SK-N-DZ (cell line): ENCODE data around the gene ENTPD8. TPM values are rescaled to one million over a fixed set of nuclear protein-coding genes. Genes with fewer than 3 reads are reported as not detected.
A peak's percentile ranks its signal among the peaks of the same experiment; 100 is the strongest.

Experiments used
- DNase-seq: peaks from one replicate; pipeline ENCODE4 v3.0.0-alpha.2; 2015; ENCODE audit warnings: low spot score
- polyA plus RNA-seq, 2 experiments: library from polyadenylated mRNA; depleted of rRNA; stranded (reverse); fragments of >200 nt; gene quantifications; 2 replicates each; pipeline ENCODE4 v1.2.3, GENCODE V29; 2014

ENTPD8 gene
- 1.6 TPM in 1 of 2 replicates, not detected in the other for polyA plus RNA-seq (2014; cell fraction: cytosol; rRNA removed)
- 0.67 and 0.70 TPM in 2 replicates for polyA plus RNA-seq (2014; cell fraction: nucleus; rRNA removed)

GRCh38 chr9:137441289-137441934 is at the start of gene ENTPD8:
Gene ENTPD8 (minus strand): TSS chr9:137441357. CDS start chr9:137438285, 3,072 bp downstream.
- DNase-seq: peak; percentile 62

GRCh38 chr9:137490532-137491186 is 49.5 kb upstream of the ENTPD8 start:
- DNase-seq: no peak

- DNase-seq: no peak
Measured at GRCh38 chr9:137488906-137489305, 47.7 kb upstream of the ENTPD8 start.

GRCh38 chr9:137488327-137488653 is 47.1 kb upstream of the ENTPD8 start:
- peak; percentile 61 for DNase-seq

GRCh38 chr9:137487454-137488326 is 46.5 kb upstream of the ENTPD8 start:
- no peak for DNase-seq

- DNase-seq: no peak
Measured at GRCh38 chr9:137486545-137487453, 45.6 kb upstream of the ENTPD8 start.

- DNase-seq: no peak
Measured at GRCh38 chr9:137486141-137486490, 45.0 kb upstream of the ENTPD8 start.

- DNase-seq: no peak
Measured at GRCh38 chr9:137485343-137486140, 44.4 kb upstream of the ENTPD8 start.

- no peak for DNase-seq
Measured at GRCh38 chr9:137484551-137485315, 43.6 kb upstream of the ENTPD8 start.

GRCh38 chr9:137482094-137482781 is 41.1 kb upstream of the ENTPD8 start:
- no peak for DNase-seq

GRCh38 chr9:137480686-137481683 is 39.8 kb upstream of the ENTPD8 start:
- no peak for DNase-seq

GRCh38 chr9:137479892-137480685 is 38.9 kb upstream of the ENTPD8 start:
- no peak for DNase-seq

- DNase-seq: no peak
Measured at GRCh38 chr9:137478962-137479861, 38.1 kb upstream of the ENTPD8 start.

GRCh38 chr9:137478613-137478961 is 37.4 kb upstream of the ENTPD8 start:
- no peak for DNase-seq

- DNase-seq: no peak
Measured at GRCh38 chr9:137477778-137478612, 36.8 kb upstream of the ENTPD8 start.
